NT2/D1 (cell line): ENCODE measurements around the gene DIO2.

ENCODE experiments used
- DNase-seq: peaks from one replicate; pipeline ENCODE4 v3.0.0-alpha.2; 2011; ENCODE audit warnings: low read depth, low spot score
- H3K27me3 ChIP-seq: 2 replicates; pipeline ENCODE4 v1.6.0; 2011; ENCODE audit warnings: mild to moderate bottlenecking; ENCODE audit not compliant: insufficient read length, insufficient read depth
- H3K36me3 ChIP-seq: 2 replicates; pipeline ENCODE4 v1.6.1; 2011; ENCODE audit warnings: mild to moderate bottlenecking, low read length, mixed read lengths; ENCODE audit not compliant: insufficient read depth, insufficient read length
- H3K4me1 ChIP-seq: 2 replicates; pipeline ENCODE4 v1.5.1; 2011; ENCODE audit not compliant: insufficient read depth, insufficient read length
- H3K4me3 ChIP-seq: 2 replicates; pipeline ENCODE4 v1.5.1; 2011; ENCODE audit warnings: low read depth; ENCODE audit not compliant: insufficient read length
- H3K9ac ChIP-seq: 2 replicates; pipeline ENCODE4 v1.6.0; 2011; ENCODE audit warnings: low read depth; ENCODE audit not compliant: insufficient read length
- H3K9me3 ChIP-seq: 2 replicates; pipeline ENCODE4 v1.5.1; 2011; ENCODE audit warnings: mild to moderate bottlenecking, low read length; ENCODE audit not compliant: insufficient read depth
- SUZ12 ChIP-seq: IDR thresholded peaks from 2 replicates; pipeline ENCODE4 v1.6.1; 2011; ENCODE audit not compliant: insufficient read length, insufficient read depth; ENCODE audit errors: extremely low read depth
- YY1 ChIP-seq: IDR thresholded peaks from 2 replicates; pipeline ENCODE4 v1.6.1; 2011; ENCODE audit not compliant: insufficient read length, insufficient read depth
- ZNF274 ChIP-seq: IDR thresholded peaks from 2 replicates; pipeline ENCODE4 v1.6.1; 2011; ENCODE audit warnings: mild to moderate bottlenecking, low read depth, low read length

DIO2 gene

DNA sequence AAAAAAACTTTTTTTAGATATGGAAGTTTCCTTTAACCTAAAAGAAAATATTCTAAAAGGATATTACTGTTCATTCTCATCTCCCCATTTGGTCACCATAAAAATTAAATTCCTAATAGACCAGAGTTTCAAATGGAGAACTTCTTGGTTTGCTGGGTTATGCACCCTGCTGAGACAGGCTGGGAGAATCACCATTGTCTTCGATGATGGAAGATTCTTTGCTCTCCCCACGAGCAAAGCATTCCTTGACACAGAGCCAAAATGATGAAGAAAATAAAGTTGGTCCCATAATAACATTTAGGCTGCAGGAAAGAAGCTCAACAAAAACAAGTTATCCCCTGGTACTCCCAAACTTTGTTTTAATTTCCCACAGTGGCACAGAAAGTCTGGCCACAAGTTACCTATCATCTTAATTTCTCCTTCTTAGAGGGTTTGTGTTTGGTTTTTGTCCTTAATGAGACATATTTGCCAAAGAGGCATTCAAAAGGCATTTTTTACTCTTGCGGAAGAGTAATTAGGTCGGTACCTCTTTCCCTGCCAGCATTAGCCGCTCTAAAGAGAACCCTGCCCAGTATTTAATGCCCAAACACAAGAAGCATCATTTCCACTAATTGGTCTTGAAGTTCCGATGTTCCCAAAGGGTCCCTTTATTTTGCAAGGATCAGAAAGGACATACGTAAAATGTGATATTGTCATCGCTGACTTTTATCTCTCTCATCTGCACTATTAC lies 4.8 kb downstream of the DIO2 start:
- TF ChIP-seq YY1: no peak
- no peak for TF ChIP-seq SUZ12
- TF ChIP-seq ZNF274: no peak
- Histone ChIP-seq H3K36me3 (no peaks in the 10 kb centered on the region), H3K27me3 (no peaks in the 10 kb centered on the region), H3K4me3 (no peak overlapping the region), H3K4me1 (peaks cover 4% of the 10 kb centered on the region), H3K9ac (no peak overlapping the region), H3K9me3 (no peaks in the 10 kb centered on the region)
- DNase-seq: no peak

DNA sequence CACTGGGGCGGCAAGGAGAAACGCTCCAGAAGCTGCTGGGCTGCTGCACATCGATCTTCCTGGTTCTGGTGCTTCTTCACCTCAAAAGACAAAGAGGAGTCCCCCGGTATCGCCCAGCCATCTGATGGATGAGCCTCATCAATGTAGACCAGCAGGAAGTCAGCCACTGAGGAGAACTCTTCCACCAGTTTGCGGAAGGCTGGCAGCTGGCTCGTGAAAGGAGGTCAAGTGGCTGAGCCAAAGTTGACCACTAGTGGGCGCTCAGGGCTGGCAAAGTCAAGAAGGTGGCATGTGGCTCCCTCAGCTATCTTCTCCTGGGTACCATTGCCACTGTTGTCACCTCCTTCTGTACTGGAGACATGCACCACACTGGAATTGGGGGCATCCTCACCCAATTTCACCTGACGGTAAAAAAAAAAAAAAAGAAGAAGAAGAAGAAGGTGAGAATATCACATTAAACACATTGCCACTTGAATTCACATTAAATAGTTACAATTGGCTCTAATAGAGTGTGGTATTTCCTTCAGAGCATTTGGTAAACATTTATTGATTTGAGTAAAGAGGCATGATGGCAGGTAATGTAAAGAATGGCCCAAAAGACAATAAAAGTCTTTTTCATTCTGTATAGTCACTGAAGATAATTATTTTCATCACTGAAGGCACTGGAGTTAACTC lies 8.3 kb downstream of the DIO2 start:
- Histone ChIP-seq H3K9me3 (no peaks in the 10 kb centered on the region), H3K4me3 (no peak overlapping the region), H3K36me3 (no peaks in the 10 kb centered on the region), H3K4me1 (no peaks in the 10 kb centered on the region), H3K27me3 (no peaks in the 10 kb centered on the region), H3K9ac (no peak overlapping the region)
- DNase-seq: peak; percentile 55
- TF ChIP-seq ZNF274: no peak
- TF ChIP-seq SUZ12: no peak
- no peak for TF ChIP-seq YY1

DNA sequence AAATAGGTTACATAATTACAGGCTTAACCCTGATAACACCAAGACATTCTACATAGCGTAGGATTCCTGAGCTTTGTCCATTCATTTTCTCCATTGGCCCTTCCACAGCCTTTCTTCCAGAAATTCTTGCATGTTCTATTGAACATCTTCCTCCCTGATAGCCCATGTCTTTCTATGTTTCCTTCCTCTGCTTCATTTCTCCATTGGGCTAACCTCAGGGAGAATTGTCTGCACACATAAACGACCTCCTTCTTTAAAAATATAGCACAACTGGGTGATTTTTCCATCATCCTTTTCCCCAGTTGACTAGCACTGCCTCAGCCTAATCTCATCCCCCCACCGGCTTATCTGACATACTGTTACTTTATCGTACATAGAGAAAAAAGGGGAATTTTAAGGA lies 11.2 kb downstream of the DIO2 start:
- H3K4me3 ChIP-seq: no peak overlapping the region
- DNase-seq: no peak
- no peaks in the 10 kb centered on the region for H3K36me3 ChIP-seq
- H3K27me3 ChIP-seq: no peaks in the 10 kb centered on the region
- no peaks in the 10 kb centered on the region for H3K9me3 ChIP-seq
- H3K4me1 ChIP-seq: no peaks in the 10 kb centered on the region
- TF ChIP-seq YY1: no peak
- no peak for TF ChIP-seq ZNF274
- TF ChIP-seq SUZ12: no peak
- no peak overlapping the region for H3K9ac ChIP-seq

DNA sequence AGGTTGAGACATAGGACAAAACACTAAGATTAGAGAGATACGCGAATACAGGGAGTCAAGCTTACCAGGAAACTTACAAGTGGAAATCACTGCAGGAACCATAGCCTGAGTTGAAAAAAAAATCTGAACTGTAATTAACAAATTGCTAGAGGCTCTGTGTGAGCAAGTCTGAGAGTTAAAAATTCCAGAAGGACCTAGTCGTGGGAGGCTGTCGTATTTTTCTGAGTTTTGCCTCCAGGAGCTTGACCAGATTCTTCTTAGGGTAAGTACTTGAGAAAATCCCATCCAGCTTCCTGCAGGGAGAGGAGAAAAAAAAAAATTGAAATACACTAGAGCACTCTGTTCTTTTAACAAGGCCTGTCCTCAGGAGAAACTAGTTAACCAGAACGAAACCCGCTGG lies 22.7 kb downstream of the DIO2 start:
- Histone ChIP-seq H3K27me3 (no peaks in the 10 kb centered on the region), H3K36me3 (no peaks in the 10 kb centered on the region), H3K9ac (no peak overlapping the region), H3K4me1 (no peaks in the 10 kb centered on the region), H3K9me3 (no peaks in the 10 kb centered on the region), H3K4me3 (no peak overlapping the region)
- DNase-seq: no peak
- no peak for TF ChIP-seq ZNF274
- no peak for TF ChIP-seq SUZ12
- TF ChIP-seq YY1: no peak

DNA sequence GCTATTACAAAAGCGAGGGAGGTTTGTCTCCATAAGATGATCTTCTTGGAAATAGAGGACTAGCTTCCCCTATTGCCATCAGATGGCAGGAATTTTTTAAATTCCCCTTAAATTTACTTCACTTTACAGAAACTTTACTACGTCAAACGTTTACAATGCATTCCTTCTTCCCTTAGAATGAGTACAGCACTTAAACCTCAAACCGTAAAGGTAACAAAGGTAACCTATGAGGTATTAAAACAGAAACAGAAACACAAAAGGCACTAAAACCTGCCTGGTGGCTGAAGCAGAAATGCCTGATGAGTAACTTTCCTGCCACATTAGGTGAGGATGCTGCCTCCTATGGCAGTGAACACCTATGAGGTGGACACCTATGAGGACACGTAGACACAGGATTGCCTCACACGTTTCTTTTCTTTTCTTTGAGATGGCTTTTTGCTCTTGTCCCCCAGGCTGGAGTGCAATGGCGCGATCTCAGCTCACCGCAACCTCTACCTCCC lies 25.0 kb downstream of the DIO2 start:
- Histone ChIP-seq H3K36me3 (no peaks in the 10 kb centered on the region), H3K4me1 (no peaks in the 10 kb centered on the region)
- no peak for DNase-seq

DNA sequence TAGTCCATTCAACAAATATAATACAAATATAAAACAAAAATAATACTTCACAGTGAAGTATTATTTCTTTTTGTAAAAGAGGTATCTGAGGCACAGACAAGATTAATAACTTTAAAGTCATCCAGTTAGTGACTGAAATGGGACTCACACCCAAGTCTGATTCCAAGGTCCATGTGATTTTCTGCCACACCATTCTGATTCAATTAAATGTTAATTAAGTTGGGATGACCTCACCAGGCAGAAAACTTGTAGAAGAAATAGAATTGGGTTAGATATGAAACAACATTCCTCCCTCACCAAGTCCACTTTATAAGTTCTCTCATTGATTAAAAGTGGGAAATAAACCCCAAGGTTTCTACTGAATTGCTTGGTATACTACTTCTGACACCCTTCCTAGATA lies 34.4 kb downstream of the DIO2 start:
- TF ChIP-seq SUZ12 (no peak), ZNF274 (no peak), YY1 (no peak)
- no peak for DNase-seq
- no peak overlapping the region for H3K9ac ChIP-seq
- no peaks in the 10 kb centered on the region for H3K27me3 ChIP-seq
- no peaks in the 10 kb centered on the region for H3K4me1 ChIP-seq
- H3K4me3 ChIP-seq: no peak overlapping the region
- no peaks in the 10 kb centered on the region for H3K36me3 ChIP-seq
- H3K9me3 ChIP-seq: no peaks in the 10 kb centered on the region

More for the DNA sequence above, 25.0 kb downstream of the DIO2 start:
- Histone ChIP-seq H3K9ac (no peak overlapping the region), H3K4me3 (no peak overlapping the region), H3K27me3 (no peaks in the 10 kb centered on the region), H3K9me3 (no peaks in the 10 kb centered on the region)
- no peak for TF ChIP-seq ZNF274
- TF ChIP-seq YY1: no peak
- TF ChIP-seq SUZ12: no peak

DNA sequence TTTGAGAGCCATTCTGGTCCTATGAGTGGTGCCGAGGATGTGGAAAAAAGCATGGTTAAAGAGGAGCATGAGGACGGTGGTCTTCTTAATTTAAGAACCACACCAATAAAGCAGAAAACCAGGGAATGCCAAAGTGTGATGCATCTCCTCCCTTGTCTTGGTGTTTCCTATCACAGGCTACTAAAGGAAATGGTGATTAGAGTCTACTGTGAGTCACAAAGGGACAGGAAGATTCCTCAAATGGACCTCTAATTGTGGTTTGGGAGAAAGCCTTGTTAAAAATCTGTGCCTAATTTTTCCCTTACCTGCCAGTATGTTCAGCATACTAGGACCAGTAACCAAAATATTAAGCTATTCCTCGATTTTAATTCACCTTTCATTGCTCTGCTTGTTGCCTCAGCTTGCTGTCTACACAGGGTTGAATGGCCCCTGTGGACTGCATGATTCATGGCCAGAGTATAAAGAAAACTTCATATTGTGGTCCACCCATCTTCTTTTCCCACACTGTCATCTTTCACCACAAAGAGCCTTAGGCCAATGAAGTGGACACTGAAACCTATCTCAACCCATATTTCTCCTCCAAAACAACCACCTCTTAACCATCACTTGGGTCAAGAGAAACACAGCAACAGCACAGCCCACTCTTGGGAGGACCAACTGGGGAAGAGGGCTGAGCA lies 38.8 kb downstream of the DIO2 start:
- no peak for DNase-seq
- H3K9ac ChIP-seq: no peak overlapping the region
- no peaks in the 10 kb centered on the region for H3K36me3 ChIP-seq
- H3K4me3 ChIP-seq: no peak overlapping the region
- no peaks in the 10 kb centered on the region for H3K9me3 ChIP-seq
- no peak for TF ChIP-seq ZNF274
- no peak for TF ChIP-seq YY1
- no peak for TF ChIP-seq SUZ12
- no peaks in the 10 kb centered on the region for H3K27me3 ChIP-seq
- no peaks in the 10 kb centered on the region for H3K4me1 ChIP-seq
